T-helper 17 cell (primary cell): ENCODE data around the gene DCTN2. TPM values are rescaled to one million over a fixed set of nuclear protein-coding genes. Genes with fewer than 3 reads are reported as not detected.
"Not testable (repeated sequence)": the region's sequence is repeated elsewhere in the genome, so short reads cannot be mapped to it uniquely, and the experiment has no call there.

Experiments used
- ATAC-seq: fragments of 150-1000 bp; cut with Tn5 transposase; 2 replicates; pipeline ENCODE4 v1.10.0; 2021; ENCODE audit warnings: mild to moderate bottlenecking, moderate library complexity
- DNase-seq, 3 donors: peaks; one replicate each; pipeline versions ENCODE4 v3.0.0 to v3.0.0-alpha.2; 2020 to 2021
- H3K9me3 ChIP-seq: one replicate; pipeline ENCODE4 v1.7.0; 2013; ENCODE audit warnings: low read length, mild to moderate bottlenecking; ENCODE audit not compliant: control insufficient read depth, poor library complexity, severe bottlenecking
- H3K27ac Mint-ChIP-seq: one replicate; pipeline ENCODE4 v1.8.0; 2022; ENCODE audit warnings: mild to moderate bottlenecking, moderate library complexity, mixed read lengths
- H3K27me3 Mint-ChIP-seq: one replicate; pipeline ENCODE4 v1.8.0; 2022; ENCODE audit warnings: mixed read lengths
- H3K36me3 Mint-ChIP-seq: one replicate; pipeline ENCODE4 v1.8.0; 2022; ENCODE audit warnings: low read depth, mixed read lengths
- H3K4me1 Mint-ChIP-seq: one replicate; pipeline ENCODE4 v1.8.0; 2022; ENCODE audit warnings: mild to moderate bottlenecking, mixed read lengths
- H3K4me3 Mint-ChIP-seq: one replicate; pipeline ENCODE4 v1.8.0; 2022; ENCODE audit warnings: mild to moderate bottlenecking, moderate library complexity, mixed read lengths
- total RNA-seq, 4 donors: library from RNA in 2 of 4; stranded (reverse) in 2 of 4; gene quantifications; one replicate each; pipeline ENCODE4 v1.2.3 and lab custom pipeline; 2022 to 2026

The DCTN2 gene
- total RNA-seq, 2 donors from 2014 or later, result 63.9 to 78.8 TPM

DNA sequence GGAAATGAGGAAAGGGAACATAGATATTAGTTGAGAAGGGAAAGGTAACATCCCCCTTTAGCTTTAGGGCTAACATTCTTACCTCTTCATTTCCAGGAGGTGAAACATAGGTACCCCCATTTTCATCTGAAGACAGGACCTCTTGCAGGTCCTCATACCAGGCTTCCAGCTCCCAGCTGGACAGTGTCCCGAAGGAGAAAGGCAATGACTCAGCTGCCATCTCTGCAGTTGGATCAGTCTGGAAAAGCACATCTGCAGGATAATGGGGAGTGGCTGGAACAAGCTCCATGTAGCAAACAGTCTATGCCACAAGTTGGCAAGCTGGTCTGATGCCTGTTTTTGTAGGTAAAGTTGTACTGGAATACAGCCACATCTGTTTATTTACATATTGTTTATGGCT, 29.8 kb downstream of the DCTN2 start:
- ATAC-seq, result no peak
- no peaks in the 10 kb centered on the region for H3K9me3 ChIP-seq
- no peak for DNase-seq
- Mint-ChIP-seq H3K36me3 (peaks cover 9% of the 10 kb centered on the region), H3K27me3 (no peaks in the 10 kb centered on the region), H3K4me3 (no peak overlapping the region), H3K27ac (peak overlapping the region; percentile 98), H3K4me1 (peaks cover 35% of the 10 kb centered on the region)

DNA sequence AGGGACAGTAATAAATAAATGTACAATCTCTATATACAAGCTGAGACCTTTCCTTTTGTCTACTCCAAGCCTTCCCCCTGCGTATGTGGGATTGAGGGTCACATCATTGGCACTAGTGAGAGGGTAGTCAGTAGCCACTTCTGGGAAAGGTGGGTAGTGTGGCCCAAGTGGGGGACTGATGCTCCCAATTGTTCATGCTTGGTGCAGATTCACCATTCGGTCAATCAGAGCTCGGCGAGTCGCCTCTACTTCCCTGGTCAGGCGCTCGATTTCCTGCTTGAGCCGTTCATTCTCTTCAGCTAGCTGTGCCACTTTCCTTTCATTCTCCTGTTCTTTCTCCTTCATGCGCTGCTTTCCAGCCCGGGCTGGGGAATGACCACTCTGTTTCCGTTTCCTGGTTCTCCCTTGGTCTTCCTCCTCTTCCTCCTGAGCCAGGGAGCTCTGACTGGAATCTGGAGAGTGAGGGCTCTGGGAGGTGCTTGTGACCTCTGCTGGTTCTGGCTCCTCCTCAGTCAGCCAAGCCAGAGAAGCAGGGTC, 30.3 kb downstream of the DCTN2 start:
- H3K27ac Mint-ChIP-seq, result peak overlapping the region; percentile 98
- H3K36me3 Mint-ChIP-seq, result peaks cover 11% of the 10 kb centered on the region
- H3K9me3 ChIP-seq, result no peaks in the 10 kb centered on the region
- H3K27me3 Mint-ChIP-seq, result no peaks in the 10 kb centered on the region
- no peak overlapping the region for H3K4me3 Mint-ChIP-seq
- H3K4me1 Mint-ChIP-seq, result peaks cover 31% of the 10 kb centered on the region
- DNase-seq, result no peak
- no peak for ATAC-seq

- Mint-ChIP-seq H3K27me3 (no peaks in the 10 kb centered on the region), H3K27ac (peak overlapping the region; percentile 98), H3K36me3 (peaks cover 11% of the 10 kb centered on the region), H3K4me1 (peaks cover 27% of the 10 kb centered on the region), H3K4me3 (no peak overlapping the region)
- DNase-seq, result no peak
- no peak for ATAC-seq
- H3K9me3 ChIP-seq, result no peaks in the 10 kb centered on the region
These were observed 31.0 kb downstream of the DCTN2 start for GRCh38 chr12:57515934-57516541.

GRCh38 chr12:57515408-57515933, 31.5 kb downstream of the DCTN2 start:
- no peak for ATAC-seq
- Mint-ChIP-seq H3K27ac (peak overlapping the region; percentile 98), H3K4me1 (peaks cover 26% of the 10 kb centered on the region), H3K27me3 (no peaks in the 10 kb centered on the region), H3K36me3 (peaks cover 11% of the 10 kb centered on the region), H3K4me3 (no peak overlapping the region)
- H3K9me3 ChIP-seq, result no peaks in the 10 kb centered on the region
- no peak for DNase-seq

- Mint-ChIP-seq H3K27me3 (no peaks in the 10 kb centered on the region), H3K4me1 (peaks cover 22% of the 10 kb centered on the region), H3K4me3 (no peak overlapping the region), H3K27ac (no peak overlapping the region), H3K36me3 (peaks cover 11% of the 10 kb centered on the region)
- H3K9me3 ChIP-seq, result no peaks in the 10 kb centered on the region
- ATAC-seq, result no peak
- no peak for DNase-seq
These were observed 32.1 kb downstream of the DCTN2 start for GRCh38 chr12:57514720-57515407.

- not testable (repeated sequence) for ATAC-seq, H3K27me3 Mint-ChIP-seq, H3K9me3 ChIP-seq, DNase-seq, H3K4me3 Mint-ChIP-seq
- Mint-ChIP-seq H3K36me3 (peaks cover 14% of the 10 kb centered on the region), H3K4me1 (peaks cover 19% of the 10 kb centered on the region), H3K27ac (peak overlapping the region; percentile 34)
These were observed 32.7 kb downstream of the DCTN2 start for GRCh38 chr12:57514246-57514645.

DNA sequence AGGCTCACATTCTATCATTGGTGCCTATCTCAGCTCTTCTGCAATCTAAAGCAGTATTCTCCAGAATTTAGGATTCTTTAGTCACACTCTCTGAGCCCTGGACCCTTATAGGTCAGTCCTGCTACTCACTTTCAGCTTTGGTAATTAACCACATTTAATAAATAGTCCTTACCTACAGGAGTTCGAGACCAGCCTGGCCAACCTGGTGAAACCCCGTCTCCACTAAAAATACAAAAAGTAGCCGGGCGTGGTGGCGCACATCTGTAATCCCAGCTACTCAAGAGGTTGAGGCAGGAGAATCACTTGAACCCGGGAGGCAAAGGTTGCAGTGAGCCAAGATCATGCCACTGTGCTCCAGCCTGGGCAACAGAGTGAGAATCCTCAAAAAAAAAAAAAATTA, 33.3 kb downstream of the DCTN2 start:
- Mint-ChIP-seq H3K4me1 (peaks cover 14% of the 10 kb centered on the region), H3K36me3 (peaks cover 12% of the 10 kb centered on the region)
- H3K9me3 ChIP-seq, H3K4me3 Mint-ChIP-seq, H3K27me3 Mint-ChIP-seq, ATAC-seq, H3K27ac Mint-ChIP-seq, DNase-seq: not testable (repeated sequence)

DNA sequence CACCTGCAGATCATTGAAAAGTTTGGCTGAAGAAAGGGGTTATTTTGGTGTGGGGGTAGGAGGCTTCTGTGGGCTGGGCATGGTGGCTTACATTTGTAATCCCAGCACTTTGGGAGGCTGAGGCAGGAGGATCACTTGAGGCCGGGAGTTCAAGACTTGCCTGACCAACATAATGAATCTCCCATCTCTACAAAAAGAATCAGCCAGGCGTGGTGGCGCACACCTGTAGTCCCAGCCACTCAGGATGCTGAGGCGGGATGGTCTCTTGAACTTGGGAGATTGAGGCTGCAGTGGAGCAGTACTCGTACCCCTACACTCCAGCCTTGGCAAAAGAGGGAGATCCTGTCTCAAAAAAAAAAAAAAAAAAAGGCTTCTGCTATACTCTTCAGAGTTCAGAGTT, 33.7 kb downstream of the DCTN2 start:
- ATAC-seq (no peak), DNase-seq (no peak)
- no peaks in the 10 kb centered on the region for H3K27me3 Mint-ChIP-seq
- H3K4me3 Mint-ChIP-seq, result no peak overlapping the region
- no peak overlapping the region for H3K27ac Mint-ChIP-seq
- peaks cover 10% of the 10 kb centered on the region for H3K4me1 Mint-ChIP-seq
- peaks cover 9% of the 10 kb centered on the region for H3K36me3 Mint-ChIP-seq
- no peaks in the 10 kb centered on the region for H3K9me3 ChIP-seq

GRCh38 chr12:57512665-57513064, 34.3 kb downstream of the DCTN2 start:
- DNase-seq, result no peak
- Mint-ChIP-seq H3K27me3 (no peaks in the 10 kb centered on the region), H3K4me1 (peaks cover 7% of the 10 kb centered on the region), H3K4me3 (no peak overlapping the region), H3K36me3 (peaks cover 8% of the 10 kb centered on the region), H3K27ac (no peak overlapping the region)
- no peaks in the 10 kb centered on the region for H3K9me3 ChIP-seq
- ATAC-seq, result no peak

DNA sequence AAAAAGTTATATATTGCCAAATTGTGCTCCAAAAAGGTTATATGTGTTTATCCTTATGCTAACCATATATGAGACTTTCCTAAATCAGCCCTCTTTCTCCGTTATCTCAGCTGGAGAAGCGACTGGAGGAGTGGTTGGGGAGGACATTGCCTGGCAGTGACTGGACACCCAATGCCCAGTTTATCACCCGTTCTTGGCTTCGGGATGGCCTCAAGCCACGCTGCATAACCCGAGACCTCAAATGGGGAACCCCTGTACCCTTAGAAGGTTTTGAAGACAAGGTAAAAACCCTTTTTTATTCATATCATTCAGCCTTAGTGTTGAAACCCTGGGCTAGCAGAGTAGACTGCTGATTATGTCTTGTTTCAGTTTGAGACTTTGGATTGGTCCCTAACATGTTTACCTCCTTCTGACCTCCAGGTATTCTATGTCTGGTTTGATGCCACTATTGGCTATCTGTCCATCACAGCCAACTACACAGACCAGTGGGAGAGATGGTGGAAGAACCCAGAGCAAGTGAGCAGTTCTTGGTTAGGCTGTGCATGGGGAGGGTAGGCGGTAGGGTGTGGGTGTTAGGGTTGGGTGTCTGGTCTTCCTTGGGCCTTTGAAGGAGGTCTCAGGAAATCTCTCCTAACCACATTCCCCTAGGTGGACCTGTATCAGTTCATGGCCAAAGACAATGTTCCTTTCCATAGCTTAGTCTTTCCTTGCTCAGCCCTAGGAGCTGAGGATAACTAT, 35.2 kb downstream of the DCTN2 start:
- Mint-ChIP-seq H3K4me1 (peaks cover under 1% of the 10 kb centered on the region), H3K27ac (peak overlapping the region; percentile 74), H3K36me3 (peaks cover 8% of the 10 kb centered on the region), H3K27me3 (no peaks in the 10 kb centered on the region), H3K4me3 (no peak overlapping the region)
- no peaks in the 10 kb centered on the region for H3K9me3 ChIP-seq
- no peak for ATAC-seq
- DNase-seq, result no peak

GRCh38 chr12:57511161-57511560, 35.8 kb downstream of the DCTN2 start:
- H3K27ac Mint-ChIP-seq, result no peak overlapping the region
- H3K4me3 Mint-ChIP-seq, result no peak overlapping the region
- H3K36me3 Mint-ChIP-seq, result peaks cover 8% of the 10 kb centered on the region
- H3K9me3 ChIP-seq, result no peaks in the 10 kb centered on the region
- no peaks in the 10 kb centered on the region for H3K4me1 Mint-ChIP-seq
- ATAC-seq (no peak), DNase-seq (no peak)
- no peaks in the 10 kb centered on the region for H3K27me3 Mint-ChIP-seq

DNA sequence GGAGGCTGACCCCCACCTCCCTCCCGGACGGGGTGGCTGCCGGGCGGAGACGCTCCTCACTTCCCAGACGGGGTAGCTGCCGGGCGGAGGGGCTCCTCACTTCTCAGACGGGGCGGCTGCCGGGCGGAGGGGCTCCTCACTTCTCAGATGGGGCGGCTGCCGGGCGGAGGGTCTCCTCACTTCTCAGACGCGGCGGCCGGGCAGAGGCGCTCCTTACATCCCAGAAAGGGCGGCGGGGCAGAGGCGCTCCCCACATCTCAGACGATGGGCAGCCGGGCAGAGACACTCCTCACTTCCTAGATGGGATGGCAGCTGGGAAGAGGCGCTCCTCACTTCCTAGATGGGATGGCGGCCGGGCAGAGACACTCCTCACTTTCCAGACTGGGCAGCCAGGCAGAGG, 39.2 kb downstream of the DCTN2 start:
- not testable (repeated sequence) for DNase-seq, H3K4me1 Mint-ChIP-seq, H3K27me3 Mint-ChIP-seq, H3K27ac Mint-ChIP-seq, ATAC-seq, H3K4me3 Mint-ChIP-seq, H3K36me3 Mint-ChIP-seq, H3K9me3 ChIP-seq

GRCh38 chr12:57506541-57506940, 40.5 kb downstream of the DCTN2 start:
- H3K27me3 Mint-ChIP-seq, H3K36me3 Mint-ChIP-seq, H3K4me3 Mint-ChIP-seq, ATAC-seq, H3K27ac Mint-ChIP-seq, DNase-seq, H3K9me3 ChIP-seq, H3K4me1 Mint-ChIP-seq: not testable (repeated sequence)
